ENCODE results near the gene ZNF267.

DNA sequence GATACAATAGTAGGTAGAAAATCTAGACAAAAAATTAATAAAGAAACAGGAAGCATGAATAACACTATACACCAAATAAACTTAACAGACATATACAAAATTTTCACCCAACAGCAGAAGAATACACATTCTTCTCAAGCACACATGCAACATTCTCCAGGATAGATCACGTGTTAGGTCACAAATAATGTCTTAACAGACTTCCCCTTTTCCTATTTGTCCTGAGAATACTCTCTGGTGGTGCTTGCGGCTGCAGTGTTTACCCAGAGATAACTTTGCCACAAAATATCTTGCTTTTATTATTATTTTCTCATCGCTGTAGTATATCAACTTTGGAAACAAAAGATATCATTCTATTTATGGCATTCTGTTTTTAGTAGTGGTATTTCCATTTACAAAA lies 40.6 kb upstream of the ZNF267 start:
- TF ChIP-seq SUZ12 (IDR thresholded peaks at IDR 0.05; ENCODE audit: extremely low read depth, insufficient read depth, insufficient read length) (no peak), YY1 (IDR thresholded peaks at IDR 0.05; ENCODE audit: insufficient read depth, insufficient read length) (no peak)
